Measurements from ENCODE around the gene CANX.

The CANX gene

DNA sequence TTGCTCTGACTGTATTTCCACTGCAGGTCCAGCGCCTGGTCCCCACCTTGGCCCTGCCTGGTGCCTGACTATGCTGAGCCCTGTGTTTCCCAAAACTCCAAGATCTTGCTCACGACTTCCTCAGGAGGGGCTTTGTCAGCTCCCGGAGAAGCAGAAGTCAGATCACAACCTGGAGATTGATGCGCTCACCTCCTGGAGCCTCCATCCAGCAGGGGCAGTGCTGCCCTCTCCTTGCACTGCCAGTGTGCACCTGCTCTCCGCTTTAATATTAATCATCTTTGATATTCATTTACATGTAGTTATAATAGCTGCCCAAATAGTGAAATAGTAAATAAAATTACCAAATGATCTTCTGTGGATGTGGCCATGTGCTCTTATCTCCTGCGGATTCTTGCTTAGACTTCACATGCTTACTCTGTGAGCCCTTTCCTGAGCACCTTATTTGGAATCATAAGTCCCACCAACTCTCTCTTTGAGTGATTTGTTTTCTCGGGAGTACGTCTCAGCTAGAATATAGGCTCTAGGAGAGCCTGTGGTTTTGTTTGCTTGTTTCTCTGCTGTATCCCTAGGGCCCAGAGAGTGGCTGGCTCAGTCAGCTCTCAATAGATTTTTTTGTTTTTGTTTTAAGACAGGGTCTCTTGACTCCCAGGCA is 51.2 kb downstream of the CANX start:
- DNase-seq (ENCODE audit: low read depth in 4 of 4, low spot score in 1 of 4) = no peak

DNA sequence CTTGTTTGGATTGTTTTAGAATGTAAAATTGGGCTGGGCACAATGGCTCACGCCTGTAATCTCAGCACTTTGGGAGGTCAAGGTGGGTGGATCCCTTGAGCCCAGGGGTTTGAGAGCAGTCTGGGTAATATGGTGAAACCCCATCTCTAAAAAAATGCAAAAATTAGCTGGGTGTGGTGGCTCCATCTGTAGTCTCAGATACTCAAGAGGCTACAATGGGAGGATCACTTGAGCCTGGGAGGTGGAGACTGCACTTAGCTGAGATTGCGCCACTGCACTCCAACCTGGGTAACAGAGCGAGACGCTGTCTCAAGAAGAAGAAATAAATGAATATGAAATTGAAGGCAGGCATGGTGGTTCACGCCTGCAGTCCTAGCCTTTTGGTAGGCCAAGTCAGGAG is 55.2 kb downstream of the CANX start:
- DNase-seq (ENCODE audit: low read depth in 4 of 4, low spot score in 1 of 4) = no peak

DNA sequence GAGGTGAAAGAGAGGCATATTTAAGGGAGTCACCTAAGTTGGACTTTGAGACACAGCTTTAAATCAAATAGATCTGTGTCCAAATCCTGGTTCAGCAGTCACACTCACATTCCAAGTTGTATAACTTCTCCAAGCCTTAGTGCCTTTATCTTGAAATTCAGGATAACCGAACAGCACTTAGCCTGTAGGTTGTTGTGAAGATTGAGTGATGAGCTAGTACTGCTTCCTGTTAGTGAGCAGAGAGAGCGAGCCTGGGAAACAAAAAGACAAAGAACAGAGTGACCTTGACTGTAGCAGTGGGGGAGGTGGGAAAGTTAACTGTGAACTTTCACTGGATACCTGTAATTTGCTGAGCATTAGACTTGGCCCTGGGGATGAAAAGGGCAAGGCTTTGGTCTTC is 56.3 kb downstream of the CANX start:
- DNase-seq (ENCODE audit: low read depth in 4 of 4, low spot score in 1 of 4) = no peak

DNA sequence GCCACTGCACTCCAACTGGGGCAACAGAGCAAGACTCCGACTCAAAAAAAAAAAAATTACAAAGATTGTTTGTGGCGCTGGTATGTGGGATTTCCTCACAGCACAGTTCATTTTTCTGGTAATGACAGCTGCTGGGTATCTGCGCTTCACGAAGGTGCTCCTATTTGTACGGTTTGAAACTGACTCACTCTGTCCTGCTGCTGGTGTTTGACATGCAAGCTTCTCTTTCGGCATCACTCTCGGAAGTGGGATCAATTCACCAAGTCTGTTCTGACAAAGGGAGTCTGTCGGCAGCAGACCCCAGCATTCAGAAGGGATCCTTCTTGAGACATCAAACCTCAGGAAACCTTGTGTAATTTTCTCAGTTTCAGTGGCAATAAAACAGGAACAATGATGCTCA is 60.2 kb downstream of the CANX start:
- no peak for DNase-seq (ENCODE audit: low read depth in 4 of 4, low spot score in 1 of 4)

DNA sequence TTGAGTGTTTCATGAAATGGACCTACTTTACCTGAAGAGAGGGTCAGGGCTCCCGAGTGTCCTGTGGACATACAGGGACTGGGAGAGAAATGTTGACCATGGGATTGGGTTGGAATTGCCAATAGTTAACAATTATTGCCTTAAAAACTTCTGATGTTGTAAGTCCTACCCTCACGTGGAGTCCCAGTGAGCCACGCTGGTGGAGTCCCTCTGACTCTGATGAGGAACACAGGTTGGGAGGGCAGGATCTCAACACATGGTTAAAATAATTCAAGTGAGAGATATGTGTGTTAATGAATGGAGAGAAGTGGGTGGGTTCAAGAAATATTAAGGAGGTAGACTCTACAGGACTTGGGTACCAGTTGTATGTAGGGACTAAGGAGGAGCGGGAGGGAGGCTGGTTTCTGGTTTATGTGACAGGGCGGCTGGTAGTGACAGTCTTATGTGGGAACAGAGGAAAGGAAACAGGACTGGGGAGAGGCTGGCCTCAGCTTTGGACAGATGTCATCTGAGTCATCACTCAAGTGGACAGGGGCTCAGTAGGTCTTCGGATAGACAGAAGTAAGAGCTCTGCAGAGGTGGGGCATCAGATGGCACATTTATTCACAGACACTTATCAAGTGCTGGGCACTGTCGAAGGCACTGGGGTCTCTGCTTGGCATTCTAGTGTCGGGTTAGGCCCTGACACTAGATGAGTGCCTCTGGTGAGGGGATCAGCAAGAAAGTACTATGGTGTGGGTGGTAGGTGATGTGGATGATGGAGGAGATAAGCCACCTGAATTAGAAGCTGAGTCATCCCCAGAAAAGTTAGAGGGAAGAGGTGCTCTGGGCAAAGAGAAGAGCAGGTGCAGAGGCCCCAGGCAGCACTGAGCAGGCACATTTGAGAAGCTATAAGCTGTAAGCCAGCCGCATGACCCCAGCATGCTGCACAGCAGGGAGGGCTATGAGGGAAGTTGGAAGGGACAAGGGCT is 61.1 kb downstream of the CANX start:
- DNase-seq (ENCODE audit: low read depth in 4 of 4, low spot score in 1 of 4) = peak in 3 of 4 experiments; percentile 4 to 21 (median 7)

DNA sequence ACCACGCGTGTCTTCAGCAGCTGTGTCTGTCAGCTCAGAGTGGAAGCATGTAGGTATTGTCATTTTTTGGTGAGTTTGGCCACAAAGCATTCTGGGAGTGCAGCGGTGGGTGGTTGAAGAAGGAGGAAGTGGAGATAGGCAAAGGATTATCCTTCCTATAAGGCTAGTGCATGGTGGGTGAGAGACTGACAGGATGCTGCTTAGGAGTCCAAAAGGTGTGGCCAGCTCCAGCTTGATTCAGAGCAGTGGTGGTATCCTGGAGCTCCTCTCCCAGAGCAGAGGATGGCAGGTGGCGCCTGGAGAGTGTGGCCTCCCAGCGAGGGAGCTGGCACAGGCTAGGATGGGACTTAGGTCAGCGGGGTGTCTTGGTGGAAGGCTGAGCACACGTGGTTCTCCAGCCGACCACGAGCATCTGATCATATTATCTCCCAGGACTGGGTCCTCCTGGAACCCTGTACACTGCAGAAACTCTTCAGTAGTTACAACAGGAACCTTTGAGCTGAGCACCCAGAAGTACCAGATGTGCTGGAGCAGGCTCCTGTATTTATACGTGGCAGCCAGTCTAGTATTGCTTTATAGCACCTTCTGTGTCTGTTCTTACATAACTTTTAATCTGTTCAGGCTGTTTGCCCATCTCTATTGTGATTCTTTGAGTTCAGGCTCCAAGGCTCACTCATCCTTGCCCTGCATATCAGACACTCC is 63.5 kb downstream of the CANX start:
- no peak for DNase-seq (ENCODE audit: low read depth in 4 of 4, low spot score in 1 of 4)

DNA sequence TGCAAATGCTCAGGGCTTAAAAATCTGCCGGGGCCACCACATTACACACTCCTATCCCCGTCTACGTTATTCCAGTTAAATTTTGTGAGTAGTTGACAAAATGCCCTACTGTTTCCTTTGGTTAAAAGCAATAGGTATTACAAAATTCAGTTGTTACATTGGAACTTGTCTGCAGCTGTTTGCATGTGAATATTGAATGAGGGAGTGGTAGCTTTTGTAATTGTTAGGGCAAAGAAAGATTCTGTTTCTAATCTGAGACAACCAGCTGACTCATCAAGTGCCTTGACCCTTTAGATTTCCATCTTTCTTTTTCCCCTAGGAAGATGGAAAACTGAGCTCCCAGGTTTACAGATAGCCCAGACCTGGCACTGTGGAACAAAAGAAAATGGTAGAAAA is 64.0 kb downstream of the CANX start:
- no peak for DNase-seq (ENCODE audit: low read depth in 4 of 4, low spot score in 1 of 4)

DNA sequence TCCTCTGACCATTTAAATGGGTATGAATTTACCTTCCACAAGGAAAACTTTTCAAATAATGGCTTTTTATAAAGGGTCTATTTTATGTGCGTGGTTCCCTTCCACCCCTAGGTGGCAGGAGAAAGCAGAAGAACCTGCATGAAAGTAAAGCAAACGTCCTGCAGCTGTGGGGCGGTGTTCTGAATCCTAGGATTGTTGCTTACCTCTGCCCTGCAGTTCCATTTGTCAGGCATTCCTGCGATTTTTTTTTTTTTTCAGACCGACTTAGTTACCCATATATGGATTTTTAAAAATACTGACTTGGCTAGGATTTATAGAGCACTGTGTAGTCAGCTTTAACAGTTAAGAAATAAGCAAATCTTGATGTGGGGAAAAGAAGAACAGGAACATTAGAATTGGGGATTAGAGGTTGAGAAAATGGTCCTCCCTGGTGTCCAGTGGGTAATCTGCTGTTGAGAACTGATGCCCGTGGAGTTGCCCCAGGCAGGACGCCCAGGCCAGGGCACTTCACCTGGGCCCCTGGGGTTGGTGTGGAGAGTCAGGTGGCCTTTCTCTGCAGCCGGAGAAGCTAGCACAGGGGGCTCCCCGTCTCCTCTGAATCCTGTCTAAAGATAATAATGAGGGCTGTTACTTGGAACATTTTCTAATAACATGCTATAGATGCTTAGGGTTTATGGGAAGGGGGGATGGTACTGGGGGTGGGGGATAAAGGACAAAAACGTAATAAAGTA is 64.6 kb downstream of the CANX start:
- peak in 3 of 4 experiments; percentile 6 to 27 (median 25) for DNase-seq (ENCODE audit: low read depth in 4 of 4, low spot score in 1 of 4)

DNA sequence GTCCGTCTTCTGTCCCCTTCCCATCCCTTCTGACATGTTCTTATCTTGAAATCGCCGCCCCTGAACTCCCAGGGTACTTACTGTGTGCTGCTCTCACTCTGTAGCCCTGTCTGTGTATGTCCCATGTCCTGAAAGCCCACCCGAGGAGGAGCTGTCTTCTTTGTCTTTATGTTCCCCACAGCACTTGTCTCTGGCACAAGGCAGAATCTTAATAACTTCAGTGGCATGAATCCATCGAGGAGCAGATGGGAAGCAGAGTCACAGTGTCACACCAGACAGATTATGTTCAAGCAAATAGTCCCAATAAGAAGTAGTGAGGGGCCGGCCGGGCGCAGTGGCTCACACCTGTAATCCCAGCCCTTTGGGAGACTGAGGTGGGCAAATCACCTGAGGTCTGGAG is 65.3 kb downstream of the CANX start:
- no peak for DNase-seq (ENCODE audit: low read depth in 4 of 4, low spot score in 1 of 4)

DNA sequence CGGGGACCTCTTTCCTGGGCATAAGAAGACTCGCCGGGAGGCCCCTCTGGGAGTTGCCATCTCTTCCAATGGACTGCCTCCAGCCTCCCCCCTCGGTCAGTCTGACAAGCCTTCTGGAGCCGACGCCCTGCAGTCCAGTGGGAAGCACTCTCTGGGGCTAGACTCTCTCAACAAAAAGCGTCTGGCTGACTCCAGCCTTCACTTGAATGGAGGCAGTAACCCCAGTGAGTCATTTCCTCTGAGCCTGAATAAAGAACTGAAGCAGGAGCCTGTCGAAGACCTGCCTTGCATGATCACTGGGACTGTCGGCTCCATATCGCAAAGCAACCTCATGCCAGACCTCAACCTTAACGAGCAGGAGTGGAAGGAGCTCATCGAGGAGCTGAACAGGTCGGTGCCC is 66.6 kb downstream of the CANX start:
- no peak for DNase-seq (ENCODE audit: low read depth in 4 of 4, low spot score in 1 of 4)

DNA sequence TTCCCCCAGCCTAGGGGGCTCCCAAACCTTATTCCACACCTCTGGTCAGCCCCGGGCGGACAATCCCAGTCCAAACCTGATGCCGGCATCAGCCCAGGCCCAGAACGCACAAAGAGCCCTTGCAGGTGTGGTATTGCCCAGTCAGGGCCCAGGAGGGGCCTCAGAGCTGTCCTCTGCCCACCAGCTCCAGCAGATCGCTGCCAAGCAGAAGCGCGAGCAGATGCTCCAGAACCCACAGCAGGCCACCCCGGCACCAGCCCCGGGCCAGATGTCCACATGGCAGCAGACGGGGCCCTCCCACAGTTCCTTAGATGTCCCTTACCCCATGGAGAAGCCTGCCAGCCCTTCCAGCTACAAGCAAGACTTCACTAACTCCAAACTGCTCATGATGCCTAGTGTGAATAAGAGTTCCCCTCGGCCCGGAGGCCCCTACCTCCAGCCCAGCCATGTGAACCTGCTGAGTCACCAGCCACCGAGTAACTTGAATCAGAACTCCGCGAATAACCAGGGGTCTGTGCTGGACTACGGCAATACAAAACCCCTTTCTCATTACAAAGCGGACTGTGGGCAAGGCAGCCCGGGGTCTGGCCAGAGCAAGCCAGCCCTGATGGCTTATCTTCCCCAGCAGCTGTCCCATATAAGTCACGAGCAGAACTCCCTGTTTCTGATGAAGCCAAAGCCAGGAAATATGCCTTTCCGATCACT is 67.4 kb downstream of the CANX start:
- DNase-seq (ENCODE audit: low read depth in 4 of 4, low spot score in 1 of 4) = no peak

DNA sequence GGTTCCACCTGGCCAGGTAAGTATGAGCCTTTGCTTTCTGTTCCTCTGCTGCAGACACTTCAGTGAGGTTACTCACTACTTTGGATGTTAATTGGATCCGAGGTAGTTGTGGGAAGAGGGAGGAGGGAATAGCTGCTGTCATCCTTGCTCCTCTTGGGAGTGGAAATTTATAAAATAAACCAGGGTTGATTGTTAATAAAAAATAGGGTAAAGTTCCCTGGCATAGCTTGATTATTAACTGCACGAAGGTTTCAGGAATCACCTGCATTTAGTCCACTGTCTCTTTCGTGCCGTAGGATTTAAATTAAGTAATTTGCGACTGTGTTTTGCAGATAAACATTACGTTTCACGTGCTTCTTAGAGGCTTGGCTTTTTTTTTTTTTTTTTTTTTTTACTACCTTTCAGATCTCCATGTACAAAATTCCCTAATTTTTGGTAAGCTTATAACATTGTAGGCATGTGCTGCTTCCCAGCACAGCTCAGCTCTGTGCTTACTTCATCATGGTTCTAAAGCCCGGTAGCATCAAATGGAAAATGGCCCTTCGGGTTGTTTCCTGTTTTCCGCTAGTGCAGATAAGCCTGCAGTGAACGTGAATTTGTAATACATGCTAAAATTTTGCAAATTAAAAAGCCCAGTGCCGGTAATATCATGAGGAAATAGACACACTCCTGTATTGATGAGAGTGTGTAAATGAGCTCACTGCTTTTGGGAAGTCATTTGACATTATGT is 68.1 kb downstream of the CANX start:
- no peak for DNase-seq (ENCODE audit: low read depth in 4 of 4, low spot score in 1 of 4)

DNA sequence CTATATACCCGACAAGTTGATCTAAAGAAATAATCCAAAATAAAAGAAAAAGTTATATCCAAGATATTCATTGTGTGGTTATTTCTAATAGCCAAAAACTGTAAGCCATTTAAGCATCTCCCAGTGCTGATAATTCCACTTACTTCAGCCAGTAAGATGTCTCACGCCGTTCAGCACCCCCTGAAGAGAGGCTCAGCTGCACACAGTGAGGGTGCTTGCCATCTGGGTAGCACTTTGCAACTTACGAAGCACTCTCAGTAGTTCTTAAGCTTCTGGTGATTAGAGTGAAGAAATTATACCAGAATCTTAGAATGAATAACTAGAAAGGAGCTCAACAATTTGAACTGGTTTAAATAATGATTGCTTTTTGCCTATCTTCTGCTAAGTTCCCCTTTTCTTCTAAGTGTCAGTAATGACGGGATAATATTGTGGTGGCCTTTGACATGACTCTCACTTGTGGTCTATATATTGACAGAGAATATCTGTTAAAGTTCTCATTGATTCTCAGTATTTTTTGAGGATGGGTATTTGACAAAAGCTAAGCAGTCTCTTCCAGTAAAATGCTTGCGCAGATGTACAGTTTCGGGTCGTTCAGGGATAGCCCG is 68.8 kb downstream of the CANX start:
- DNase-seq (ENCODE audit: low read depth in 4 of 4, low spot score in 1 of 4) = no peak

DNA sequence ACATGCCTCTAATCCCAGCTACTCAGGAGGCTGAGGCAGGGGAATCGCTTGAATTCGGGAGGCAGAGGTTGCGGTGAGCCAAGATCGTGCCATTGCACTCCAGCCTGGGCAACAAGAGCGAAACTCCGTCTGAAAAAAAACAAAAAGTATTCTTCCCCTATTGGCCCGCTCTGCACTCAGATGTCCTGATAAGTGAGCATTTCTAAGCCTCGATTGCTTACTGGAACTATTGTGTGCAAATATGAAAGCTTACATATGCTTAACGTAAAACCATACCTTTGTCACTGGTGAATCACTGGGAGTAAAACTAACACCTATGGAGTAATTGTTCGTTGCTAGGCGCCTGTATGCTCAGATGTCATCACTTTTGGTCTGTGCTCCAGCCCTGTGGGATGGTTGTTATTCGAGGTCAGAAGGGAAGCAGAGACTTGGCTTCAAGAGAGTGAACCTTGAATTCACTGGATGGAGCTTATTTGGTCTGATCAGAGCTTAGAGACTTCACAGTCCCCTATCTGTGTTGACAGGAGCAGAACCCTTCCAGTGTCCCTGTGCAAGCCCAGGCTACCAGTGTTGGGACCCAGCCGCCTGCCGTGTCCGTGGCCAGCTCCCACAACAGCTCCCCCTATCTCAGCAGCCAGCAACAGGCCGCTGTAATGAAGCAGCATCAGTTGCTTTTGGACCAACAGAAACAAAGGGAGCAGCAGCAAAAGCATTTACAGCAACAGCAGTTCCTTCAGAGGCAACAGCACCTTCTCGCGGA is 69.7 kb downstream of the CANX start:
- no peak for DNase-seq (ENCODE audit: low read depth in 4 of 4, low spot score in 1 of 4)

DNA sequence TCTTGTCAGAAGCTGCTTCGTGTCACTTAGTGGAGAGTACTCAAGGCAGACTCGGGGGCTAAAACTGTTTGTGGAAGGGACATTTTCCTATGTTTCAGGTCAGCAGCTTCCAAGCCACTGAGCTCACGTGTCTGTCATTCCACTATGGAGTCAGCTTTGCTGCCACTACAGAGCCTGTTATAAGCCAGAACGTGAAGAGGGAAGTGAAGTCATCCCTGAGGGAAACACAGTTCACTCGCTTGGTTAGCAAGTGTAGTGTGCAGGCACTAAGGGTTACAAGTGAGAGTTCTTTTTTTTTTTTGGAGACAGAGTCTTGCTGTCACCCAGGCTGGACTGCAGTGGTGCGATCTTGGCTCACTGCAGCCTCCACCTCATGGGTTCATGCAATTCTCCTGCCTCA is 70.5 kb downstream of the CANX start:
- no peak for DNase-seq (ENCODE audit: low read depth in 4 of 4, low spot score in 1 of 4)

DNA sequence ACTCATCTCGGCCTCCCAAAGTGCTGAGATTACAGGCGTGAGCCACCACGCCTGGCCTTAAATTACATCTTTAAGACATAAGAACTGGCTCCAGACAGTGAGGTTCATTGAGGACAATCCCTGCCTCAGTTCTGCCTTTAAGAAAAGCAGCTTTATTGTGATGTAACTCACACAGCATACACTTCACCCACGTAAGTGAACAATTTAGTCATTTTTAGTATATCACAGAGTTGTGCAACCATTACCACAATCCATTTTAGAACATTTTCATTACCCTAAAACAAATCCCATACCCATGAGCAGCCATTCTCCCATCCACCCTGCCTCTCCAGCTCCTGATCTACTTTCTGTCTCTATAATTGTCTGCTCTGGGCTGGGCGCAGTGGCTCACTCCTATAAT is 71.0 kb downstream of the CANX start:
- DNase-seq (ENCODE audit: low read depth in 4 of 4, low spot score in 1 of 4) = no peak

DNA sequence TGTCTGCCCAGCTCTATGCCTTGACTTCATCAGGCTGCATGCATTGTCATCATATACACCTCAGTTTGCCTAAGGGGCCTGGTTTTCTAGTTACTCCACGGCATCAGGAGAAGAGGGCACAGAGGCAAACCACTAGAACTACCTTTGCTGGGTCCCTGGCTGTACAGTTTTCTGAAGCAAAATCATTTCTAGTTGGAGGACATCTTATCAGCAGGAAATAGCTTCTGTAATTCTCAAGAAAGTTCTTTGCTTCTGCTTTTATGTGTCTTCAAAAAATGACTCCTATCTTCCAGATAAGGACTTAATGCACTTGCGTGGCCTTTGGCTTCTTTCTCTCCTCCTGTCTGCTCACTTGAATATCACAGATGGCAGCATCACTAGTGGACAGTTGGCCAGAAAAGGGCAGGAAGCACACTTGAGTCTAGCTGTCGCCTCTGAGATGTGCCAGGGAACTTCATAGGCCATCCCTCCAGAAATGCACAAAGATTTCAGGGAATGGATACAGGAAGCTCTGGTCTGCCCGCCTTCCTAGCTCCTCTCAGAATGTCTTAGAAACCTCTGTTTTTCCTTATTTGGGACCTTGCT is 72.6 kb downstream of the CANX start:
- DNase-seq (ENCODE audit: low read depth in 4 of 4, low spot score in 1 of 4) = no peak

DNA sequence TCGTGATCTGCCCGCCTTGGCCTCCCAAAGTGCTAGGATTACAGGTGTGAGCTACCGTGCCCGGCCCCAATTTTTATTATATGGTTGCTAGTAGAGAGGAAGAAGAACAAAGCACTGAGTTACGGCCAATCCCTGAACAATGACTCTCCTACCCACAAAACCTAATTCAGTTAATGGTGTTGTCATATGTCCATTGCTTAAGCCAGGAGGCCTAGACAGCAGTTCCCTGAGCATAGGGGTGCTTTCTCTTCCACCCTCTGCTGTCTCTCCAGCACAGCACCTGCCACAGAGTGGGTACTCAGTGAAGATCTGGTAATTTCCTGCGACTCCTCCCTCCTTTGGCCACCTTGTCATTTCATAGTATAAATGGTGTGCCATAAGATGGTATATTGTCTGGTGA is 73.6 kb downstream of the CANX start:
- DNase-seq (ENCODE audit: low read depth in 4 of 4, low spot score in 1 of 4) = no peak

DNA sequence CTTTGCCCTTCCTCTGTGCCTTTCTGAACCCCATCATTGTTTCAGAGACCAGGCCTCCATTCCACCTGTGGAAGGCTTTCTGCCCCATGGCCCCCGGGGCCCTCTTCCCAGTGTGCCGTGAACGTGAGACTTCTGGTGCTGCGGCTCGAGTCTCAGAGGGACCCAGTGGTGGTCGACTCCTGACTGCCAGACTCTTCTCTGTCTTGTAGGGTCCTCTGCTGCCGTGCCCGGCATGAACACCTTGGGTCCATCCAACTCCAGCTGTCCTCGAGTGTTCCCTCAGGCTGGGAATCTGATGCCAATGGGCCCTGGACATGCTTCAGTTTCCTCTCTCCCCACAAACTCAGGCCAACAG is 74.9 kb downstream of the CANX start:
- DNase-seq (ENCODE audit: low read depth in 4 of 4, low spot score in 1 of 4) = no peak

Data from stimulated activated CD4-positive, alpha-beta T cell treated with anti-CD3 and anti-CD28 coated beads, Interleukin-1b, Interleukin-23, amount 100 ng/mL, for 24 hours (primary cell).